GM12891 (cell line): ENCODE results near the gene ZNF491.

Source experiments
- POLR2A ChIP-seq: IDR thresholded peaks from 2 replicates; pipeline ENCODE4 v1.6.1; 2011; ENCODE audit warnings: low read depth, low read length, control low read depth
- TAF1 ChIP-seq: IDR thresholded peaks from 2 replicates; pipeline ENCODE4 v1.6.1; 2011; ENCODE audit warnings: low read depth, low read length, control low read depth

- TF ChIP-seq POLR2A (no peak), TAF1 (no peak)
Measured at GRCh38 chr19:11813703-11814028, 15.3 kb downstream of the ZNF491 start.
